ENCODE data around the gene BHLHE41. TPM values are rescaled to one million over a fixed set of nuclear protein-coding genes. Genes with fewer than 3 reads are reported as not detected.

Gene BHLHE41
- total RNA-seq, 1 experiment from 2014 or later, result 2.2 TPM

GRCh38 chr12:26158078-26158764 is 33.4 kb upstream of the BHLHE41 start:
- H2AFZ ChIP-seq (ENCODE audit: low read length), result no peak overlapping the region
- H3K9me2 ChIP-seq (replicated peaks; ENCODE audit: insufficient read depth, low read length), result no peaks in the 10 kb centered on the region
- no peak overlapping the region for H3K27ac ChIP-seq (ENCODE audit: low read length)
- H3K4me3 ChIP-seq (ENCODE audit: low read length), result no peak overlapping the region
- H3K79me2 ChIP-seq (ENCODE audit: low read length), result no peaks in the 10 kb centered on the region
- no peaks in the 10 kb centered on the region for H3K27me3 ChIP-seq (ENCODE audit: low read length)
- H3K36me3 ChIP-seq (ENCODE audit: insufficient read depth, low read length), result no peaks in the 10 kb centered on the region
- H3K9ac ChIP-seq (ENCODE audit: low read length), result no peak overlapping the region
- DNase-seq, result peak; percentile 63
- H3K4me2 ChIP-seq (ENCODE audit: low read depth, low read length, poor library complexity, severe bottlenecking), result no peak overlapping the region
- H3K9me3 ChIP-seq (ENCODE audit: low read length), result no peaks in the 10 kb centered on the region
- H4K20me1 ChIP-seq (ENCODE audit: insufficient read depth, low read depth, low read length), result peaks cover 31% of the 10 kb centered on the region; the same call in 1 of the 2 replicates
- peaks cover 31% of the 10 kb centered on the region for H3K4me1 ChIP-seq (ENCODE audit: low read length)

GRCh38 chr12:26157001-26157400 is 32.2 kb upstream of the BHLHE41 start:
- Histone ChIP-seq H3K27ac (ENCODE audit: low read length) (no peak overlapping the region), H3K4me3 (ENCODE audit: low read length) (no peak overlapping the region)

GRCh38 chr12:26156201-26156871 is 31.5 kb upstream of the BHLHE41 start:
- H3K27ac ChIP-seq (ENCODE audit: low read length), result no peak overlapping the region
- H3K9ac ChIP-seq (ENCODE audit: low read length), result no peak overlapping the region; the same call in 1 of the 2 replicates
- no peak overlapping the region for H3K4me3 ChIP-seq (ENCODE audit: low read length)
- peak; percentile 96 for DNase-seq
- no peaks in the 10 kb centered on the region for H3K9me2 ChIP-seq (replicated peaks; ENCODE audit: insufficient read depth, low read length)
- no peaks in the 10 kb centered on the region for H3K9me3 ChIP-seq (ENCODE audit: low read length)
- H4K20me1 ChIP-seq (ENCODE audit: insufficient read depth, low read depth, low read length), result peaks cover 33% of the 10 kb centered on the region; the same call in 1 of the 2 replicates
- H3K4me2 ChIP-seq (ENCODE audit: low read depth, low read length, poor library complexity, severe bottlenecking), result peak overlapping the region; percentile 54
- no peaks in the 10 kb centered on the region for H3K79me2 ChIP-seq (ENCODE audit: low read length)
- H2AFZ ChIP-seq (ENCODE audit: low read length), result no peak overlapping the region
- peaks cover 26% of the 10 kb centered on the region for H3K4me1 ChIP-seq (ENCODE audit: low read length)
- no peaks in the 10 kb centered on the region for H3K36me3 ChIP-seq (ENCODE audit: insufficient read depth, low read length)
- no peaks in the 10 kb centered on the region for H3K27me3 ChIP-seq (ENCODE audit: low read length)

More at GRCh38 chr12:26157001-26157400, 32.2 kb upstream of the BHLHE41 start:
- Histone ChIP-seq H3K4me1 (ENCODE audit: low read length) (peaks cover 26% of the 10 kb centered on the region), H3K27me3 (ENCODE audit: low read length) (no peaks in the 10 kb centered on the region), H3K9me3 (ENCODE audit: low read length) (no peaks in the 10 kb centered on the region), H3K9ac (ENCODE audit: low read length) (no peak overlapping the region), H3K79me2 (ENCODE audit: low read length) (no peaks in the 10 kb centered on the region), H3K36me3 (ENCODE audit: insufficient read depth, low read length) (no peaks in the 10 kb centered on the region), H3K9me2 (replicated peaks; ENCODE audit: insufficient read depth, low read length) (no peaks in the 10 kb centered on the region), H4K20me1 (ENCODE audit: insufficient read depth, low read depth, low read length) (peaks cover 33% of the 10 kb centered on the region; the same call in 1 of the 2 replicates), H2AFZ (ENCODE audit: low read length) (no peak overlapping the region), H3K4me2 (ENCODE audit: low read depth, low read length, poor library complexity, severe bottlenecking) (no peak overlapping the region)
- no peak for DNase-seq

GRCh38 chr12:26153421-26154154 is 28.8 kb upstream of the BHLHE41 start:
- no peak overlapping the region for H2AFZ ChIP-seq (ENCODE audit: low read length)

GRCh38 chr12:26152507-26153102 is 27.8 kb upstream of the BHLHE41 start:
- H3K9ac ChIP-seq (ENCODE audit: low read length), result no peak overlapping the region
- H3K4me1 ChIP-seq (ENCODE audit: low read length), result peaks cover 26% of the 10 kb centered on the region
- H4K20me1 ChIP-seq (ENCODE audit: insufficient read depth, low read depth, low read length), result peaks cover 26% of the 10 kb centered on the region; the same call in 1 of the 2 replicates
- H3K4me2 ChIP-seq (ENCODE audit: low read depth, low read length, poor library complexity, severe bottlenecking), result no peak overlapping the region
- no peaks in the 10 kb centered on the region for H3K79me2 ChIP-seq (ENCODE audit: low read length)
- DNase-seq, result no peak
- no peak overlapping the region for H3K4me3 ChIP-seq (ENCODE audit: low read length)
- no peaks in the 10 kb centered on the region for H3K27me3 ChIP-seq (ENCODE audit: low read length)
- no peaks in the 10 kb centered on the region for H3K9me2 ChIP-seq (replicated peaks; ENCODE audit: insufficient read depth, low read length)
- H3K36me3 ChIP-seq (ENCODE audit: insufficient read depth, low read length), result no peaks in the 10 kb centered on the region
- no peak overlapping the region for H3K27ac ChIP-seq (ENCODE audit: low read length)
- no peaks in the 10 kb centered on the region for H3K9me3 ChIP-seq (ENCODE audit: low read length)
- no peak overlapping the region for H2AFZ ChIP-seq (ENCODE audit: low read length)

More at GRCh38 chr12:26153421-26154154, 28.8 kb upstream of the BHLHE41 start:
- DNase-seq, result no peak
- H3K27me3 ChIP-seq (ENCODE audit: low read length), result no peaks in the 10 kb centered on the region
- H3K9ac ChIP-seq (ENCODE audit: low read length), result no peak overlapping the region
- no peaks in the 10 kb centered on the region for H3K79me2 ChIP-seq (ENCODE audit: low read length)
- no peak overlapping the region for H3K27ac ChIP-seq (ENCODE audit: low read length)
- H3K9me2 ChIP-seq (replicated peaks; ENCODE audit: insufficient read depth, low read length), result no peaks in the 10 kb centered on the region
- no peaks in the 10 kb centered on the region for H3K9me3 ChIP-seq (ENCODE audit: low read length)
- peaks cover 27% of the 10 kb centered on the region; the same call in 1 of the 2 replicates for H4K20me1 ChIP-seq (ENCODE audit: insufficient read depth, low read depth, low read length)
- H3K36me3 ChIP-seq (ENCODE audit: insufficient read depth, low read length), result no peaks in the 10 kb centered on the region
- H3K4me2 ChIP-seq (ENCODE audit: low read depth, low read length, poor library complexity, severe bottlenecking), result no peak overlapping the region
- H3K4me3 ChIP-seq (ENCODE audit: low read length), result no peak overlapping the region
- H3K4me1 ChIP-seq (ENCODE audit: low read length), result peaks cover 26% of the 10 kb centered on the region

- Histone ChIP-seq H3K4me1 (ENCODE audit: low read length) (peaks cover 13% of the 10 kb centered on the region), H3K9me3 (ENCODE audit: low read length) (no peaks in the 10 kb centered on the region), H3K27me3 (ENCODE audit: low read length) (no peaks in the 10 kb centered on the region), H3K27ac (ENCODE audit: low read length) (no peak overlapping the region), H2AFZ (ENCODE audit: low read length) (no peak overlapping the region), H3K4me2 (ENCODE audit: low read depth, low read length, poor library complexity, severe bottlenecking) (no peak overlapping the region), H3K79me2 (ENCODE audit: low read length) (no peaks in the 10 kb centered on the region), H3K9me2 (replicated peaks; ENCODE audit: insufficient read depth, low read length) (no peaks in the 10 kb centered on the region), H3K36me3 (ENCODE audit: insufficient read depth, low read length) (no peaks in the 10 kb centered on the region), H4K20me1 (ENCODE audit: insufficient read depth, low read depth, low read length) (peaks cover 21% of the 10 kb centered on the region; the same call in 1 of the 2 replicates), H3K4me3 (ENCODE audit: low read length) (no peak overlapping the region), H3K9ac (ENCODE audit: low read length) (no peak overlapping the region)
- no peak for DNase-seq
Observed at GRCh38 chr12:26150736-26151450, 26.1 kb upstream of the BHLHE41 start.

GRCh38 chr12:26149968-26150500 is 25.2 kb upstream of the BHLHE41 start:
- Histone ChIP-seq H3K4me1 (ENCODE audit: low read length) (peaks cover 5% of the 10 kb centered on the region), H4K20me1 (ENCODE audit: insufficient read depth, low read depth, low read length) (peaks cover 14% of the 10 kb centered on the region; the same call in 1 of the 2 replicates), H3K27me3 (ENCODE audit: low read length) (no peaks in the 10 kb centered on the region), H3K4me3 (ENCODE audit: low read length) (no peak overlapping the region), H3K9ac (ENCODE audit: low read length) (no peak overlapping the region), H3K9me3 (ENCODE audit: low read length) (no peaks in the 10 kb centered on the region), H2AFZ (ENCODE audit: low read length) (no peak overlapping the region), H3K9me2 (replicated peaks; ENCODE audit: insufficient read depth, low read length) (no peaks in the 10 kb centered on the region), H3K79me2 (ENCODE audit: low read length) (no peaks in the 10 kb centered on the region), H3K27ac (ENCODE audit: low read length) (no peak overlapping the region), H3K4me2 (ENCODE audit: low read depth, low read length, poor library complexity, severe bottlenecking) (no peak overlapping the region), H3K36me3 (ENCODE audit: insufficient read depth, low read length) (no peaks in the 10 kb centered on the region)
- DNase-seq, result no peak
